ENCODE results near the gene THADA.

DNA sequence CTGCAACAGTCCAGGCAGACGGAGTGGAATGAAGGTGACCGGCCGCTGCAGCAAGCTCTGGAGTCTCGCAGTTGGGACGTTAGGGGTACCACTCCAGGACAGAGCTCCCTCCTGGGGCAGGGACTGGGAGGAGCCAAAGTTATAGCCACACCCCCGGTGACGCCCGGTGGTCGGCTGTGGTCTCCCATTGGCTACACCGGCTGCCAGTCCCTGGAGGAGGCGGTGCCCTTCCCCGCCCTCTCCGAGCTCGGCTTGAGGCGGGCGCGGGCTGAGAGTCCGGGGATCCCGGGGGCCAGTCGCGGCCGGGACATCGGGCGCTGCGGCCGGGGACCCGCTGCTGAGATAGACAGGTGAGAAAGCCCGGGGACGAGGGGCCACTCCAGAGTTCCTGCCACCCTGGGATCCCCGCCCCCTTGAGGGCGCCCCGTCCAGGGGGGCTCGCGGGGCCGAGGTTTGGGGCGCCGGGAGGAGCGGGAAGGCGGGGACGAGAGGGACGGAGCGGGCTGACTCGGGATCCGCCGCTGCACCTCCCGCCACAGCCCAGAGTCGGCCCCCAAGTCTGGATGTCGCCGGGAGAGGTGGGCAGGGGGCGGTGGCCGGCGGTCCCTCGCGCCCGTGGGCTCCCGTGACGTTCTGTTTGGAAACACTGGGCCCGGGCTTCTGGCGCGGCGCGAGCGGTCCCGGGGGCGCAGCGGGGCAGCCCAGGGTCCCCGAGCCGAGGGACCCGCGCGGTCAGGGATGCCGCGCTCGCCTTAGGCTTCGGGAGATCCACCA, 41.4 kb upstream of the THADA start, which contains the start of gene PLEKHH2:
- TF ChIP-seq, protein P1, sequence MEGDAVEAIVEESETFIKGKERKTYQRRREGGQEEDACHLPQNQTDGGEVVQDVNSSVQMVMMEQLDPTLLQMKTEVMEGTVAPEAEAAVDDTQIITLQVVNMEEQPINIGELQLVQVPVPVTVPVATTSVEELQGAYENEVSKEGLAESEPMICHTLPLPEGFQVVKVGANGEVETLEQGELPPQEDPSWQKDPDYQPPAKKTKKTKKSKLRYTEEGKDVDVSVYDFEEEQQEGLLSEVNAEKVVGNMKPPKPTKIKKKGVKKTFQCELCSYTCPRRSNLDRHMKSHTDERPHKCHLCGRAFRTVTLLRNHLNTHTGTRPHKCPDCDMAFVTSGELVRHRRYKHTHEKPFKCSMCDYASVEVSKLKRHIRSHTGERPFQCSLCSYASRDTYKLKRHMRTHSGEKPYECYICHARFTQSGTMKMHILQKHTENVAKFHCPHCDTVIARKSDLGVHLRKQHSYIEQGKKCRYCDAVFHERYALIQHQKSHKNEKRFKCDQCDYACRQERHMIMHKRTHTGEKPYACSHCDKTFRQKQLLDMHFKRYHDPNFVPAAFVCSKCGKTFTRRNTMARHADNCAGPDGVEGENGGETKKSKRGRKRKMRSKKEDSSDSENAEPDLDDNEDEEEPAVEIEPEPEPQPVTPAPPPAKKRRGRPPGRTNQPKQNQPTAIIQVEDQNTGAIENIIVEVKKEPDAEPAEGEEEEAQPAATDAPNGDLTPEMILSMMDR (IDR thresholded peaks at IDR 0.05) = no peak
- TF ChIP-seq EP300 (IDR thresholded peaks at IDR 0.05) = no peak
- TF ChIP-seq POLR2A (IDR thresholded peaks at IDR 0.05) = peak; percentile 66 to 80
